ENCODE results near the gene VWA8.
"Not testable (repeated sequence)": the region's sequence is repeated elsewhere in the genome, so short reads cannot be mapped to it uniquely, and the experiment has no call there.

Gene VWA8

DNA sequence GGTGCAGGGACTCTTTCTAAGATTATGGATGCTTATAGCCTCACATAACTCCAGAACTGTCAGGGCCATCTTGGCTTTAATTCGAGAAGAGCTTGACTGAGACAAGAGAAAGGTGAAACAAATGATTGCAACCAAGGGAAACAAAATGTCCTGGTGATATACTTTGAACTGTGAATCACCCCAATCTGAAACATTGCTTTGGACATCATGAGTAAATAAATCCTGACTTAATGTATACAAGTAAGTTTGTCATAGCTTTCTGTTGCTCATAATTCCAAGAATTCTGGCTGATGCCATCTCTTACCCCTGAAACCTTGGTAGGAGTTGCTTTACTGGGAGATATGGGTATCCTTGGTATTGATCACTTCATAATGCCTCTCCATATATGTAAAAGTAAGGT is 5.8 kb upstream of the VWA8 start:
- no peak for DNase-seq (ENCODE audit: low read depth)

DNA sequence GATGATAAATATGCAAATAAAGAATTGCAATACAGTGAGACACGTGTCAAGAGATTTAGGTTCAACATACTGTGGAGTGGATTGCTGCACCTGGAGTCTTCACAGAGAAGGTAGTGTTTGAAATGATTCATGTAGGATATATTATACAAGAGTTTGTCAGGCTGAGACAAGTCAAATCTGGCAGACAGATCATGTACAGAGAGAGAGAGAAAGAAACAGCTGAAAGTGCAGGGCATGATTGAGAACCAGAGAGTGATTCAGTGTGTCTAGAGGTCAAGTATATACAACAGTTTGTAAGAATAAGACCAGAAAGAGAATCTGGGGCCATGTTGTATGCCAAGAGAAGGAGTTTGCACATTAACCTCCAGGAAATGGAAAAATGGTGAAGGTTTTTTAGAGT is 2.1 kb upstream of the VWA8 start:
- DNase-seq (ENCODE audit: low read depth): no peak

DNA sequence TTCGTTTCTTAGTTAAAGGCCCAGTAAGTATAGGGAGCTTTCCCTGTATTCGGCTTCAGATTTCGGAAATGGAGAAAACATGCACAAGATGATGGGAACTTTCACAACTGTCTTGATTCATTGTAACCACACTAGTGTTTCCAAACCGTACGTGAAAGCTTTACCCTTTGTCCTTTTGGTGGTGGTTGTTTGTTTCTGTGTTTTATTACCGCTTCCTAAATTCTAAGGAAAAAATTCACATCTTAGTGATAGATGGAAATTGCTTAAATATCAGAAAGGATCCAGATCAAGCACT is 504 bp upstream of the VWA8 start:
- no peak for DNase-seq (ENCODE audit: low read depth)

DNA sequence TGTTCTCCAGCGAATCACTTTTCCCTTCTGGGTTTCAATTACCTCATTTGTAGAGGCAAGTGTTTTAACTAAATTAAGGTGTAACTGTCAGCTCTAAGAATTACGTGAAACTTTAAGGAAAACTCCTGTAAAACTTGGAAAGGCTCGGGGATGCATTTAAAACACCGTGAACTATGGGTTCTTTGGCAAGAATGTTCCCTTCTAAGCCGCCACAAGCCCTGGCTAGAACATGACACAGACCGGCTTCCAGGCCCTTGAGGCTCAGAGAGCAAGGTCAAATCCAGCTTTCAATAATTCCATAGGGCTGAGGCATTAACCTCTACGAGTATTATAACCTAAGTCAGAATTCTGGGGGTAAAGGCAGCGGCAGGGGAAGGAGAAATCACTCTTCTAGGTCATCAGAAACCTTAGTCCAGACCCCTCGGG is 685 bp downstream of the VWA8 start:
- no peak for DNase-seq (ENCODE audit: low read depth)

DNA sequence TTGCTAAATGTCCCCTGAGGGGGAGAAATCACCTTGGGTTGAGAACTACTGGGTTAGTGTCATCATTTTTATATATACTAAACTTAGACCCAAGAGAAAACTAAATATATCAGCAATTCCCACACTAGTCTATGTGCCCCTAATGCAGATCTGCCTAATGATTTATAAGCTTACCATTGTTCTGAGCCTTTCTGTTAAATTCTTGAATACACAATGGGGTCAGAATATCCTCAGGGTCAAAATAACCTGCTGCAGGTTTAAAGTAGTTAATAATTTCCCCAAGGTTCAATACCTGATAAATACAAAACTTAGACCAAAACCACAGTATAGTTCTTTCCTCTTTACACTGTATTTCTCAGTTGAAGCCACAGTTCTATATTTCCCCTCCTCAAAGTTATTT is 4.6 kb downstream of the VWA8 start:
- no peak for DNase-seq (ENCODE audit: low read depth)

DNA sequence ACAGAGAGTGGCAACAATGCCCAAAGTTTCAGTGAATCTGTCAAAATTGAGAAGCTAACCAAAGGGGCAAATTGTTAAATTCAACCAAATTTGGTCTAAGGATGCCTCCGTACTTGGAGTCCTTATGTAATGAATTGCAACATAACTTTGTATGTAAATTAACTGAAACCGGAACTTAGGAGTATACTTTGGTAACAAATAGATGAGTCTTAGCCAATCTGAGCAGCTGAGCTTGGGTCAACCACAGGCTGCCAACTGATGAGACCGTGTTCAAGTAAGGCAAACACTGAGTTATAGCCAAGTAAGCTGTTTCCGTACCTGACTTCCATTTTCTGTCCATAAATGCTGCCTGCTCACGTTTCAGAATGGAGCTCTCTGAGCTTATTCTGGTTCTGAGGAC is 5.3 kb downstream of the VWA8 start:
- DNase-seq (ENCODE audit: low read depth): no peak

DNA sequence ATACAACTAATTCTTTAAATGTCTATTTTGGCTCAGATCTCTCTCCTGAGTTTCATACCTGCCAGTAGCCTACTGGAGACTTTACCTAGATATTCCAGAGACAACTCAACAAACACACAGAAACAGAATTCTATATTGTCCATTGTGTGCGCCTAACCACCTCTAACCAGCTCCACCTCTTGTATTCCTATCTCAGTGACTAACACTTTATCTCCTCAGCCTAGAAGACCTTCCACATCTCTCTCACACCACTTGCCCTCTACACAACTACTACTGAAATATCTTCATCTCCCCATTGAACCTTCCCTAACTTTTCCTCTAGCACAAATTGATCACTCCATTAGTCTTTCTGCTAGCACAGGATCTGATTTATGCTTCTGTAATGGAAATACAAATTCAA is 6.7 kb downstream of the VWA8 start:
- DNase-seq (ENCODE audit: low read depth): no peak

DNA sequence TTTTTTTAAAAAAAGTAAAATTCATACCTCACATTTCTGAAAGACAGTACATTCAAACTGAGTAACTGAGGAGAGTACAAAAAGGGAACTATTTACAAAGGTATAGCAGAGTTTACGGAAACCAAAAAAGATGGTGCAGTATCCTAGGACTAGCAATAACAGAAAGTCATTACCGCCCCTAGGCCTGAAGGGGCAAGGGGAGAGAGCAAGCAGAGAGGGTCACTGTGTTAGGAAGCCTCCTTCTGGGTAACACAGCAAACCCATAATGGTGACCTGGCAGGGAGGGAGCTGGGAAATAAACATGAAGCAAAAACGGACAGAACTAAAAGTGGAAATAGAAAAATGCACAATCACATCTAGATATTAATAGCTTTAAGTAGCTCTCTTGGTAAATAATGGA is 8.2 kb downstream of the VWA8 start:
- DNase-seq (ENCODE audit: low read depth): no peak

DNA sequence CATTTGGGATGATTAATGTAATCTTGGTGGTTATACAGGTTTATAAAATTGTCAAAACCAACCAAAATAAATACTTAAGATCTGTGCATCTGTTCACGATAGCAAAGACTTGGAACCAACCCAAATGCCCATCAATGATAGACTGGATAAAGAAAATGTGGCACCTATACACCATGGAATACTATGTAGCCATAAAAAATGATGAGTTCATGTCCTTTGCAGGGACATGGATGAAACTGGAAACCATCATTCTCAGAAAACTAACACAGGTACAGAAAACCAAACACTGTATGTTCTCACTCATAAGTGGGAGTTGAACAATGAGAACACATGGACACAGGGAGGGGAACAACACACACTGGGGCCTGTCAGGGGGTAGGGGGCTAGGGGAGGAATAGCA is 11.8 kb downstream of the VWA8 start:
- DNase-seq (ENCODE audit: low read depth): not testable (repeated sequence)

DNA sequence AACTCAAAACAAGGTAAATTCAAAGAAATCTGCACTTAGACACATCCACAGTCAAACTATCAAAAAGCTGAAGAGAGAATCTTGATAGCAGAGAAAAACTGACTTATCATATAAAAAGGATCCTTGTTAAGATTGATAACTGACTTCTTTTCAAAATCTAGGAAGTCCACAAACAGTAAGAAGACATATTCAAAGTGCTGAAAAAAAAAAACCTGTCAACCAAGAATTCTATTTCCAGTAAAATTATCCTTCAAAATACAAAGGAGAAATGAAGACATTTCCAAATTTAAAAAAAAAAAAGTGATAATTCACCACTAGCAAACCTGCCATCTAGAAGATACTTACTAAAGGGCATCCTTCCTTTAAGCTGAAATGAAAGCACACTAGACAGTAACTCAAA is 15.0 kb downstream of the VWA8 start:
- no peak for DNase-seq (ENCODE audit: low read depth)

DNA sequence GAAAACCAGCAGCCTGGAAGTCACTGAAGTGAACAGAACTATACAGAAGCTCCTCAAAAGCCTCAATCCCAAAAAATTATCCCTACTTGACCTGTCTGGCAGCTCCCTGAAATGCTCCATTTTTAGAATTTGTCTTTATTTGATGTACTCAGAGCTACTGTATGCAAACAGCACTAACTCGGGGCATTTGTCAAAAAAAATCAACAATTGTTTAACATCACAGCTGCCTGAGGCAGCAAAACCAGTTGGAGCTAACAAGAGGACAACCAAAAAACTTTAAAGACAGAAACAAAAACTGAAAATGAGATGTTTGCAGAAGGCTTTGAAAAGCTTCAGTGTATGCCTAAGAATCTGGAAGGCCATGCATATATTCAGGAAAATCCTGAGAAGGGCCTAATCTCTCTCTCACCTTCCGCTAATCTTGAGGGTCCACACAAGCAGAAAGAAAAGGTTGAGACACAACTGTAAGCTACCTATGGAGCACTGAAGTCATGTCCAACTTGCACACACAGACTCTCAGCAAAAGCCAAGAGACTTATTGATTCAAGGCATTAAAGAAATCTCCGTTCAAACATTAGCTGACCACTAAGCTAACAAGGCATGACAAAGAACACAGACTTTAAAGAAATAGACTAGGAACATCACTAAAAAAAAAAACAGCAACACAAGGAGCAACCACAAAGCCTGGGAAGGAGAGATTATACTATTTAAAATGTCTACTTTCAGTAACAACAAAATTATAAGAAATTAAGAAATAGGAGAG is 16.1 kb downstream of the VWA8 start:
- DNase-seq (ENCODE audit: low read depth): no peak

DNA sequence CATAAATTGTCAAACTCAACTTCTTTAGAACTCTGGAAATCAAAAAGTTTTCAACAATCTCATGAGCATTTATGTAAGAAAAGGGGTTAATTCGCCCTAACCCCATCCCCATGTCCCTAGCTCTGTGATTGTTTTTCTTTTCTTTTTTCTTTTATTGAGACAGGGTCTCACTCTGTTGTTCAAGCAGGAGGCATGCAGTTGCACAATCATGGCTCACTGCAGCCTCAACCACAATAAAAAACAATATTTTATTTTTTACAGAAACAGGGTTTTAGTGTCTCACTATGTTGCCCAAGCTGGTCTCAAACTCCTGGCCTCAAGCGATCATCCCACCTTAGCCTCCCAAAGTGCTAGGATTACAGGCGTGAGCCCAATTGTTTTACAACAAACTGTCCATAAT is 16.7 kb downstream of the VWA8 start:
- no peak for DNase-seq (ENCODE audit: low read depth)

DNA sequence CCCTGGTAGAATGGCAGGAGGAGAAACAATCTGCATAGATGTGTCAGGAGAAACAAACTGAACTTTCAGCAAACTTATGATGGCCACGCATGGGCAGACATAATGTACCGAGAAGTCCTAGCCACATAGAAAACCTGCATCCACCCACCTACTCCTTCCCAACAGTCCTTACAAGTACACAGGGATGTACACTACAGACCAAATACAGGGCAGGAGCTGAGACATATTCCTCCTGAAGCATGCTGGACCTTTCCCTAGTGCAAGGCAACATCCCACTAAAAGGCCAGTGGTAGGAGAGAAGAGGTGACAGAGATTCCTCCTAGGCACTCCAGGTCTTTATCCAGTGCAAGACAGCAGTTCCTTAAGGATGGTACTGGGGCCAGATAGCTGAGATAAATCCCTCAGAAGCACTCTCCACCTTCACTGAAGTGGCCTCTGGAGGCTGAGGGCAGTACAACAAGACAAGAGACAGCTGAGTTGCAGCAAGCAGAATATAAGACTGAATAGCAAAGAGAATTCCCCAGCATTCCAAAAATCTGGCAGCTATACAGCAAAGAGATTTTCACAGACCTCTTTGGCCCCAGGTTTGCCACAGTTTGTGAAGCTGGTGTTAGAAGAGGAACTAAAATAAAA is 18.3 kb downstream of the VWA8 start:
- no peak for DNase-seq (ENCODE audit: low read depth)

DNA sequence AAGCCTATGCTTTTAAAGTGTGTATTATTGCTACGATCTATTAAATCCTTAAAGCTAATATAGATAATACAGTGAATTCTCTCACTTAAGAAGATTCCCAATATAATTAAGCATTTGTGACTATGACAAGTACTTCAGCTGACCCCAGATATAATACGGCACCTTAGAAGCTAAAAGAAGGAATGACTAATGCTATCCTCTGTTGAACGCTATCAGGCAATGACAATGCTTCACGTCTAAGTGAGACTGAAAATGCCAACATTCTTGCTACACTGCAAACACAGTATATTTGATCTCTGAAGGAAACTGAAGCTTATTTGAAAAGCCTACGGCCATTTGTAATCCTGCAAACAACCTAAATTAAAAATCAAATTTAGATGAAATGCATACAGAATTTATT is 19.7 kb downstream of the VWA8 start:
- DNase-seq (ENCODE audit: low read depth): no peak

DNA sequence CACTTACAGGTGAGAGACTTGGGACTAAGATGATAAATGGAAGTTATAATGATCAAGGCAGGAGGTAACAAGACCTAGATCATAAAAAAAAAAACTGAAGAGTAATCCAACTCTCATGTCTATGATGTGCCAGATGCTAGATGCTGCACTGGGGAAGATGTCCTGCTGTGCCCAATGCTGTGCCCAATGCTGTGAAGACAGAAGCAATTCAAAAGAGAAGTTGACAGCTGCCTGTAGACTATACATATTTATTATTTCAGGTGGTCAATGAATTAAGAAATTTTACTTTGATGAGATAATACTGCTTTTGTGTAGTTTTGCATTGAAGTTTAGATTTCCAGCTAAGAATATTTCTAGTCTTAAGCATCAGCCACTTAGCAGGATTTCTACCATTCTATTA is 21.5 kb downstream of the VWA8 start:
- DNase-seq (ENCODE audit: low read depth): no peak

DNA sequence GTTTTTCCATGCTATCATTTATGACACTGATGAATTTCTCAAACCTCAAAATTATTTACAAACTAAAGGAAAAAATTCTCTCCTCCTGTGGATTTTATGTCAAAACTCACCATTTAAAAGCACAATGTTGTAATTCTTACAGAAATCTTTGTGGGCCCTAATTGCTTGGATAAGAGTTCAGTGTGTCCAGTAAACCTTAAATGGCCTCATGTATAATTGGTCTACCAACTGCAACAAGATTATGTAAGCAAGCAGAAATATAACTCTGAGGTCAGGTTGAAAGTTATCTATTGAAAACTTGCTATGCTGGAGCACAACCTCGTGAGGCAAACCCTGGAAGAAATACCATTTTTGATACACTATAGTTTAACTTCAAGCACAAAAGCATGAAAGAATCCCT is 22.0 kb downstream of the VWA8 start:
- no peak for DNase-seq (ENCODE audit: low read depth)

DNA sequence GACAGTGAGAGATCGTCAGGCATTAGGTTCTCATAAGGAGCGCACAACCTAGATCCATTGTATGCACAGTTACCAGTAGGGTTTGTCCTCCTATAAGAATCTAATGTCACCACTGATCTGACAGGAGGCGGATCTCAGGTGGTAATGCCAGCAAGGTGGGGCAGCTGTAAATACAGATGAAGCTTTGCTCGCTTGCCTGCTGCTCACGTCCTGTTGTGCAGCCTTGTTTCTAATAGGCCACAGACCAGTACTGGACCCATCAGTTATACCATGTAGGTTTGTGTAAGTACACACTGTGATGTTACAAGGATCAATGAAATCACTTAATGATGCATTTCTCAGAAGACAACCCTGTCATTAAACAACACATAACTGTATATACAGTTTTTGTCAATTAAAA is 23.5 kb downstream of the VWA8 start:
- no peak for DNase-seq (ENCODE audit: low read depth)

DNA sequence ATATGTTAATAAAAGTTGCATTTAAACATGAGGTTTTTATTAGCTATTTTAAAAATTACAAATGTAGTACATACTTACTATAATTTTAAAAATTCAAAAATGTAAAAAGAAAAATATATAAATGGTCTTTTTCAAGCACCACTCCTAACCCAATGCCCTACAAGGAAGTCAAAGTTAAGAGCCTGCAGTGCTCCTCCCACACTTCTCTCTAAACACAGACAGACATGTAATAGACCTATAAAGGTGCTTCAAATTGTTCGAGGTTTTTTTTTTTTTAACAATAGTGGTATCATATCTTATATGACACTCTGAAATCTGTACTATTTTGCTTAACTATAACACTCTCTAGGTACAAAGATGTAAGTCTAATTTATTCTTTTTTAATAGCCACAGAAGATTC is 25.4 kb downstream of the VWA8 start:
- DNase-seq (ENCODE audit: low read depth): no peak

DNA sequence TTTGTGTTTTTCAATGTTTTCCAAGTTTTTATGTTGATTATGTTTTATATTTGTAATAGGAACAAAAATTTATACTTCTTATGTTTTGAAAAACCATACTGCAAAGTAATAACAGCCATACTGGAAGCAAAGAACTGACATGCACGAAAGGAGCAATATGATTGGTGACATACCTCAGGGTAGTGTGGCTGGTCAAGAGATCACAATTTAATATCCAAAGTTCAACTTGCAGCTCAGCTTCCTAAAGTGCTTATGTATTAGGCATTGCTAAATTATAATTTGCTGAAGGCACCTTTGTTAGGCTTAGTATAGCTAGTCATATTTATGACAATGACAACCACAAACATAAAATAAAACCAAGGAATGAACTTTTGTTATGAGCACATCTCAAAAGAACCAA is 25.9 kb downstream of the VWA8 start:
- no peak for DNase-seq (ENCODE audit: low read depth)

DNA sequence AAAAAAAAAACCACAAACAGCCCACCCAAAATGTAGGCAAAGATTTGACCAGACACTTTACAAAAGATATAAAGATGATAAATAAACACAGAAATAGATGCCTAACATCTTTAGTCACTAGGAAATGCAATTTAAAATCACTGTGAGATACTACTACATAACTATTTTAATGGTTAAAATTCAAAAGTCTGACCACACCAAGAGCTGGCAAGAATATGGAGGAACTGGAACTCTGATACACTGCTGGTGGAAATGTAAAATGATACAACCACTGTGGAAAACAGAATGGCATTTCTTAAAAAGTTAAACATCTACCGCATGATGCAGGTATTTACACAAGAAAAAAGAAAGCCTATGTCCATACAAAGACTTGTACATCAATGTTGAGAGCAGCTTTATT is 26.8 kb downstream of the VWA8 start:
- DNase-seq (ENCODE audit: low read depth): no peak

DNA sequence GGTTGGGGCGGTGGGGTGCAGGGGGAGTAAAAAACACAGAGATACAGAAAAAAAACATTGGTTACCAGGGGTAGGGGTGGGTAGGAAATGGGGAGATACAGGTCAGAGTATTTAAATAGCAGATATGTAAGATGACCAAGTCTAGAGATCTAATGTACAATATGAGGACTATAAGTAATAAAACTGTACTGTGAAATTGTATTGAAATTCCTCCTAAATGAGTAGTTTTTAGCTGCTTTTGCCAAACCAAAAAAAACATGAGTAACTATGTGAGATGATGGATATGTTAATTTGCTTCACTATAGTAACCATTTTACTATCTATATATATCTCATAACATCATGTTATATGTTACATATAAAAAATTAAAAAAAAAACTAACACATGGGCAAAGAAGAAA is 29.6 kb downstream of the VWA8 start:
- peak; percentile 35 for DNase-seq (ENCODE audit: low read depth)

DNA sequence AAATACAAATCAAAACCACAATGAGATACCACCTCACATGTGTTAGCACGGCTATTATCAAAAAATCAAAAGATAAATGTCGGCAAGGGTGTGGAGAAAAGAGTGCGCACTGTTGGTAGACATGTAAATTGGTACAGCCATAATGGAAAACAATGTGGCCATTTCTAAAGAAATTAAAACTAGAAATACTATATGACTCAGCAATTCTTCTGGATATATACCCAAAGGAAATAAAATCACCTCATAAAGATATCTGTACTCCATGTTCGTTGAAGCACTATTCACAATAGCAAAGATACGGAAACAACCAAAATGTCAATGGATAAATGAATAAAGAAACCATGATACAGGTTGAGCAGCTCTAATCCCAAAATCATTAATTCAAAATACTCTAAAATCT is 30.8 kb downstream of the VWA8 start:
- DNase-seq (ENCODE audit: low read depth): no peak

DNA sequence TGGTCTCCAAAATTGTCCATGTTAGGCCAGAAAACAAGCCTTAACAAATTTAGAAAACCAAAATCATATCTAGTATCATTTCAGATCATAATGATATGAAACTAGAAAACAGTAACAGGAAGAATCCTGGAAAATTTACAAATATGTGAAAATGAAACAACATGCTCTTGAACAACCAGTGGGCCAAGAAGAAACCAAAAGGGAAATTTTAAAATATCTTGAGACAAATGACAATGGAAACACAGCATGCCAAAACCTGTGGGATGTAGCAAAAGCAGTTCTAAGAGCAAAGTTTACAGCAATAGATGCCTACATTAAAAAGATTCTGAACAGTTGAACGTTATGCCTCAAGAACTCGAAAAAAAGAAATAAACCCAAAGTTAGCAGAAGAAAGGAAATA is 32.6 kb downstream of the VWA8 start:
- no peak for DNase-seq (ENCODE audit: low read depth)

DNA sequence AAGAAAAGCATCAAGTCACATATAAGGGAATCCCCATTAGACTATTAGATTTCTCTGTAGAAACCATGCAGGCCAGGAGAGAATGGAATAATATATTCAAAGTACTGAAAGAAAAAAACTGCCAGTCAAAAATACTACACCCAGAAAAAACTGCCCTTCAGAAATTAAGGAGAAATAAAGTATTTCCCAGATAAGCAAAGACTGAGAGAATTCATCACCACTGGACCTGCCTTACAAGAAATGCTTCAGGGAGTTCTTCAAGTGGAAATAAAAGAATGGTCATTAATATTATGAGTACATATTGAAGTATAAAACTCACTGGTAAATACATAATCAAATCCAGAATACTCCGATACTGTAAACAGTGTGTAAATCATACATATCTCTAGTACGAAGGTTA is 35.9 kb downstream of the VWA8 start:
- DNase-seq (ENCODE audit: low read depth): no peak
